GM19238 (cell line): ENCODE data around the gene CMTM4.

Experiments used
- DNase-seq: peaks from one replicate; pipeline ENCODE4 v3.0.0; 2011; ENCODE audit warnings: low spot score; ENCODE audit not compliant: insufficient read length

The CMTM4 gene

GRCh38 chr16:66566051-66566901, 130.3 kb downstream of the CMTM4 start, which contains the start of gene CMTM1:
Gene CMTM1, plus strand, starts transcription at chr16:66566439. Its CDS starts 75 bp downstream, at chr16:66566514.
- no peak for DNase-seq
